ENCODE data around the gene C1RL.
"Not testable (repeated sequence)": the region's sequence is repeated elsewhere in the genome, so short reads cannot be mapped to it uniquely, and the experiment has no call there.

Gene C1RL

DNA sequence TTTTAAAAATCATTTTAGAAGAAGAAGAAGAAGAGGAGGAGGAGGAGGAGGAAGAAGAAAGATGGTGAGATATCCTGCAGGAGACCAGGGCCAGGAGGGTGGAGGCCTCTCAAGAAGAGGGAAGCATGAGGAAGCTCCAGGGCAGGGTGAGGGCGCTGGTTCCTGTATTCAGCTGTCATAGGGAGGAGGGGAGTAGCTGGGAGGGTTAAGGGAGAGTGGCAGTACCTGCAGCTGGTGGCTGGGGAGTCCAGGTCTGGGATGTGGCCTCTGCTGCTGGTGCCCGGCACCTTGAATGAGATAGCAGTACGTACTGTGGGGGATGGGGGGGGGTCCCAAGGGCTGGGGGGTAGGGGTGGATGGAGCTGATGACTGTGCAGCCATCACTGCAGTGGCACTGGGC, 9.9 kb upstream of the C1RL start:
- intact Hi-C loops (cut with DNase I): loop anchor here (10.0 kb wide), 1 partner anchor 174 kb away; the partner anchor contains the start of genes C12orf57 and RNU7-1

DNA sequence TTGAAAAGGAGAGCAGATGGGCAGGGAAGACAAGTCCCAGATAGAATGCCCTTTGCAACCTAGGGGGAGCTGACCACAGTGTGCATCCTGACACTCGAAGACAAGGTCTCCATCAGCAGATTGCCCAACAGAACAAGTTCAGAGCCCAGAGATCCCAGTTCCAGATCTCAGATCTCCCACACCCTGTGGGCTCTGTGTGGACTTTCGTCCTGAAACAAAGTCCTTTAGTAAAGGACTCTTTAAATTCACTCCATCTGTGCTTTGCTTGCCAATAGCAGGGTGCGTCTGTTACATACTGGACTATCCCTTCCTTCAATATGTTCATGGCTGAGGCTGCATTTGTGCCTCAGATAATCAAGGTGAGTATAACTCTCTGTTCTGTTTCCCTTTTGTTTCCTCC, 8.7 kb upstream of the C1RL start:
- intact Hi-C loops (cut with DNase I): loop anchor here (10.0 kb wide), 1 partner anchor 173 kb away; the partner anchor contains the start of genes C12orf57 and RNU7-1
- no peak for DNase-seq

More for the DNA sequence above, 9.9 kb upstream of the C1RL start:
- DNase-seq: no peak

DNA sequence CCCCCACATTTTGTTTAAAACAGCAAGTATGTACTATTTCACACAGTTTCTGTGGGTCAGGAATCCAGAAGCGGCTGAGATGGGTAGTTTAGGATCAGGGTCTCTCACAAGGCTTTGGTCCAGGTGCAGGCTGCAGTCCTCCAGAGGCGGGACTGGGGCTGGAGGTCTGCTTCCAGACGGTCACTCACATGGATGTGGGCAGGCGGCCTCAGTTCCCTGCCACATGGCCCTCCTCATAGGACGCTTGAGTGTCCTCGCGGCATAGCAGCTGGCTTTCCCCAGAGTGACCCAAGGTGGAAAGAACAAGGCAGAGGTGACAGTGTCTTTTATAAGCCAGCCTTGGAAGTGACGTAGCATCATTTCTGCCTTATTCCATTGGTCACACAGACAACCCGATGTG, 7.9 kb upstream of the C1RL start:
- DNase-seq: no peak
- intact Hi-C loops (cut with DNase I): loop anchor here (10.0 kb wide), 1 partner anchor 172 kb away; the partner anchor contains the start of genes C12orf57 and RNU7-1

DNA sequence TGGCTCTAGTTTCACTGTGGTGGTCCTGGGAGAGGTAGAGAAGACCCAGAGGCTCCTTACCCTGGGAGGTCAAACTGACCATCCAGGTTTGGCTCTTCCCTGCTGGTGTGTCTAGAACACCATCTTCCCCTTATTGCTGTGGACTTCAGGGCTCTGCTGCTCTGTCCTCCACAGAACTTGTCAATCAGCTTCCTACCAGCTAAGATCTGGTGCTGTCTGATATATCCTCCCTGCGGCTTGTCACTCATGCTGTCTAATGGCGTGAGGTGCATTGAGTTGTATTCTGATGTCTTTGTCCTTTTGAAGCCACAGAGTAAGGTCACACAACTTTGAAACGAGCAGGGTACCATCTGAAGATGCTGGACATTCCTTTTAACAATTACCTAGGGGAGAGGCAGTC, 7.2 kb upstream of the C1RL start:
- intact Hi-C loops (cut with DNase I): loop anchor here (10.0 kb wide), 1 partner anchor 171 kb away; the partner anchor contains the start of genes C12orf57 and RNU7-1
- DNase-seq: no peak

DNA sequence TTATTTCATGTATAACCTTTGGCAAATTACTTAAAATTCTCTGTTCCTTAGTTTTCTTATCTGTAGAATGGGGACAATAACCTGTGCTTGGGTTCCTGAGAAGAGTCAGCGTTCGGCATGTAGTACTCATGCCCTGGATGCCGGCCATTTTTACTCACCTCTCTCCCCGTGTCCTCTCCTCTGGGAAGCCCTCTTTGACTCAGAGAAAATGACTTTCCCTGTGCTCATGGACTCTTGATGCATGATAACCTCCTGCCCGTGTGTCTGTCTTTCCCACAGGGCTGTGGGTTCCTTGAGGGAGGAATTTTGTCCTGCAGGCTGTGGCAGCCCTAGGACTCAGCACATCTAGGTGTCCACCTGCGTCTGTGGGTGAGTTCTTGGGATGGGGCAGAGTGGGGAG, 5.8 kb upstream of the C1RL start:
- intact Hi-C loops (cut with DNase I): loop anchor here (10.0 kb wide), 1 partner anchor 170 kb away; the partner anchor contains the start of genes C12orf57 and RNU7-1
- DNase-seq: peak in 1 of 10 donors; percentile 8

DNA sequence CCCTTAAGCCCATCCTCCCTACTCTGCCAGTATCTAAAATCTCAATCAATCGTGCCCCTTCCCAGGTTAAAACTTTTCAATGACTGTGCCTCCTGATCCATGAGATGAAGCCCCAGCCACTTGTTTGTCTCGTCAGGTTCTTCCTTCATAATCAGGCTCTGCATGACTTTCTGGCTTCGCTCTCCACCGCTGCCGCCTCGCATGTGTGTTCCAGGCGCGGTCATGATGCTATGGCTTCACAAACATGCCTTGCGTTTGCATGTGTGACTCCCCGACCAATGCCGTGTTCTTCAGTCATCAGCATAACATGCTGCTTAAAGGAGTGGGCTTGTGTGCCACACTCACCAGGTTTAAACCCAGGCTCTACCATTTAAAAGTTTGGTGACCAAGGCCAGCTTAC, 5.0 kb upstream of the C1RL start:
- intact Hi-C loops (cut with DNase I): loop anchor here (10.0 kb wide), 1 partner anchor 169 kb away; the partner anchor contains the start of genes C12orf57 and RNU7-1
- DNase-seq: peak in 1 of 10 donors; percentile 38

DNA sequence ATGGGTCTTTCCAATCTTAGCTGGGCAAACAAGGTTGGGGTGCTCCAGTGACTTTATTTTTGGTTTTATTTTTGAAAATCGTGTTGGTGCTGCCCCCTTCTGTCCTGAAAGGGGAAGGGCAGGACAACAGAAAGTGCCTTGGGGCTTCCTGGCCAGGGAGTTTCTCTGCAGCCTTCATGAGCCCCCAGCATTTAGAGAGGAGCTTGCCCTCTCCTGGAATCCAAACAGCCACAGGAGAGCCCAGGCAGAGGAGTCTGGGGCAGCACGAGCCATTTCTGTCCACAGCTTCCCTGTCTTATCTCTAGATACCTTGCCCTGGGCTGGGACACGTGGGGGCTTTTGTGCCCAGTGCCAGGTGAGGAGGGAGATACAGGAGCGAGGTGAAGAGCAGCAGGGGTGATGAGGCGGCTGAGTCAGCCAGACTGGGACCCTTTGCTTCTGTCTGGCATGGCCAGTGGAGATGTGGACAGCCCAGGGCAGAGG, 4.4 kb upstream of the C1RL start:
- DNase-seq: peak in 3 of 10 donors; percentile 27 to 73 (median 49)
- intact Hi-C loops (cut with DNase I): loop anchor here (10.0 kb wide), 1 partner anchor 169 kb away; the partner anchor contains the start of genes C12orf57 and RNU7-1

DNA sequence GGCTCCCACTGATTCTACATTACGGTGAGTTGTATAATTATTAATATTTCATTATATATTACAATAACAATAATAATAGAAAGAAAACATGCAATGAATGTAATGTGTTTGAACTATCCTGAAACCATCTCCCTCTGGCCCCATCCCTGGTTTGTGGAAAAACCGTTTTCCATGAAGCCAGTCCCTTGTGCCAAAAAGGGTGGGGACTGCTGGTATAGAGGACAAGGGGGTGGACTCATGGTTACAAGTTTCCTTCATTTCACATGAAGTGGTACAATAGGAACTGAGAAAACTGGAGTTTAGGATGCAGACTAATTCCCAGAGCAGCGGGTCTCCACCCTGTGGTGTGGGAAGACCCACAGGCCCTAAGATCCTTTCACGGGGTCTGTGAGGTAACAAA, 3.0 kb upstream of the C1RL start:
- intact Hi-C loops (cut with DNase I): loop anchor here (10.0 kb wide), 1 partner anchor 167 kb away; the partner anchor contains the start of genes C12orf57 and RNU7-1
- DNase-seq: peak in 1 of 10 donors; percentile 6

DNA sequence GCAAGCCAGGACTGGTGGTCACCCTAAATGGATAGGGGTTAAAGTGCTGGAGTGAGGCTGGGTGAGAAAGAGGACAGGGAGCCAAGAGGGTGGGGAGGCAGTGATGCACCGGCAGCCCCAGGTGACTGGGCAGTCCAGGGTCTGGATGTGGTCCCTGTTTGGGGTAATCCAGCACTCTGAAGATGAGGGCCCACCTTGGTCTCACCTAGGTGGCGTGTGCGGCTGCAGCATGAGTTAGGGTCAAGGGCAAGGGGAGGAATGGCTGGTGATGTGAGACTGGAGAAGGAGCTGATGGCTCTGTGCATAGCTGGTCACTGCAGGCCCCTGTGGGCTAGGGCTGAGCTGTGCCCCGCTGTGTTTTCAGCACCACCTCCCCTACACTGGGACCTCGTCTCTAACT, 1.6 kb upstream of the C1RL start:
- intact Hi-C loops (cut with DNase I): loop anchor here (10.0 kb wide), 1 partner anchor 166 kb away; the partner anchor contains the start of genes C12orf57 and RNU7-1

DNA sequence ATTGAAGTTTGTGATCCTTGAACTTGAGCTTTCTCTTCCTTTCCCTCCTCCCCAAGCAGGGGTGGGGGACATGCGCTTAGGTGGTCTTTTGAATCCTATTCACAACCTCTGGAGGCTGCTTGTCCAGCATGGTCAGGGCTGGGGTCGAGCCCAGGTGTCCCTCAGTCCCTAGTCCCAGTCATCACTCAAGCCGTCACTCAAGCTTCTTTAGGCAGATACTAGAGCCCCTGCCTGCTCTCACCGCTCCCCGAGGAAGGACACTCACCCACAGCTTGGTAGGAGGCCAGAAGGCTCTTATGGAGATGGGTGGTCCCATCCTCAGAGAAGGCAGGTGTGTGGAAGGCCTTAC, 532 bp upstream of the C1RL start:
- intact Hi-C loops (cut with DNase I): no loop called here
- DNase-seq: peak in 1 of 10 donors; percentile 29

More for the DNA sequence above, 1.6 kb upstream of the C1RL start:
- DNase-seq: peak in 2 of 10 donors; percentile 24 to 34

DNA sequence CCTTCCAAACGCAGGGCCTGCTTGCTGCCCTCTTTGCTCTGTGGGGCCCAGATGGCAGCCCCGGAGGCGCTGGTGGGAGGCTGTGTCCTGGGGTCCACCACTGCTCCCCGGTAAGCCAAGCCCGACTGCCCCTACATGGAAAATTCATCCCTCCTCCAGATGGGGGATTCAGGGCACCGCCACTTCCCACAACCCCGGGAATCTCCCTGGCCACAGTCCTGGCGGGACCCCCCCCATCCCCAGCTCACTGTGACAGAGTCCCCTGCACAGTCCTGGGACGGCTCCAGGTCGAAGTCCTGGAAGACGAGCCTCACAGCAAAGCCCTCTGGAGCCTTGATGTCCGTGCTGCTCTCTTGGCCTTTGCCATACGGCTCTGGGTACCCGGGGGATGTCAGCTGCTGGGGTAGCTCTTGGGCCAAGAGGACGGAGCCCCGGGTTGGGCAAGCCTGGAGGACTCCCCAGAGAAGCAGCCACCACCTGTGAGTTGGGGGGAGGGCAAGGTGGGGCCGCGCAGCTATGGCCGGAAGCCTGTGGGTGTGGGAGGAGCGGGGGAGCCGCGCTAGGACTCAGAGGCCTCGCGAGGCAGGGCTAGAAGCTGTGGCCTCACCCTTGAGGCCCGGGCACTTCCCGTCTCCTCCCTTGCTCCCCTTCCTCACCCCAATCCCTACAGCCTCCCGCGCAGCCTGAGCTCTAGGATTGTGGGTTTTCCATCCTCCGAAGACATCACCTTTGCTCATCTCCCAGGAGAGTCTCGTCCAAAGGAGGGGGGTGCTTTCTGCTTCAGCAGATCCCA, 815 bp downstream of the C1RL start:
- peak in 5 of 10 donors; percentile 26 to 90 (median 79) for DNase-seq
- intact Hi-C loops (cut with DNase I): no loop called here

DNA sequence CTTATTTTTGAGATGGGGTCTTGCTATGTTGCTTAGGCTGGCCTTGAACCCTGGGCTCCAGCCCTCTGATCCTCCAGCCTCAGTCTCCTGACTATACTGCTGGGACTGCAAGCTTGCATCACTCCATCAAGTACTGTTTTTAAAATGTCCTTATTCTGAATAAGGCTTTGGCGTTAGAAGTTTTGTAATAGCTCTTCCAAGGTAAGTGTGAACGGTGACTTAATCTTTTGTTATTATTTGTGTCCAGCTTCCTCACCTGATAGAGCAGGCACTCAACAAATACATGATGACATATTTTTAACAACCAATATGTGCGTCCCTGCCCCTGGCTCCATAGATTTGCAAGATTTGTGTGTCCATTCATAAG, 1.4 kb downstream of the C1RL start:
- peak in 1 of 10 donors; percentile 53 for DNase-seq
- intact Hi-C loops (cut with DNase I): no loop called here

DNA sequence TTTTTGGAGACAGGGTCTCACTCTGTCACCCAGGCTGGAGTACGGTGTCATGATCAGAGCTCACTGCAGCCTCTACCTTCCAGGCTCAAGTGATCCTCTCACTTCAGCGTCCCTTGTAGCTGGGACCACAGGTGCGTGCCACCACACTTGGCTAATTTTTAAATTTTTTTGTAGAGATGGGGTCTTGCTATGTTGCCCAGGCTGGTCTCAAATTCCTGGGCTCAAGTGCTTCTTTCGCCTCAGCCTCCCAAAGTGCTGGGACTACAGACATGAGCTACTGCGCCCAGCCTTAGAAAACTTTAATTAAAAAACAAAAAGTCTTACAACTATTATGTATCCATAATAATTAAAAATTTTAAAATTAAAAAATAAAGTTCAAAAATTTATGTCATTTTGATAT, 1.8 kb downstream of the C1RL start:
- peak in 3 of 10 donors; percentile 10 to 36 (median 26) for DNase-seq
- intact Hi-C loops (cut with DNase I): not testable (repeated sequence)

DNA sequence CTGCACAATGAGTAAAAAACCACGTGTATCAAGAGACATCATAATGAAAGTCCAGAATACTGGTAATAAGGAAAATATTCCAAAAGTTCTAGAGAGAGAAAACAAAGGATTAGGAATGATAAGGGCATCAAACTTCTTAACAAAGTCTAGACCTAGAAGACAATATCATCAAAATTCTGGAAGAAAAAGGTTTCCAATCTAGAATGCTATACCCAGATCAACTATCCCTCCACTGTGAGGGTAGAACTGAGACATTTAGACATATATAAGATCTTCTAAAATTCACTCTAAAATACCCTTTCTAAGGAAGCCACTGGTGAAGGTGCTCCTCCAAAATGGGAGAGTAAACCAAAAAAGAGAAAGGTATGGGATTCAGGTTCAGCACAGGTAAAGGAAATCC, 2.9 kb downstream of the C1RL start:
- intact Hi-C loops (cut with DNase I): no loop called here
- no peak for DNase-seq

DNA sequence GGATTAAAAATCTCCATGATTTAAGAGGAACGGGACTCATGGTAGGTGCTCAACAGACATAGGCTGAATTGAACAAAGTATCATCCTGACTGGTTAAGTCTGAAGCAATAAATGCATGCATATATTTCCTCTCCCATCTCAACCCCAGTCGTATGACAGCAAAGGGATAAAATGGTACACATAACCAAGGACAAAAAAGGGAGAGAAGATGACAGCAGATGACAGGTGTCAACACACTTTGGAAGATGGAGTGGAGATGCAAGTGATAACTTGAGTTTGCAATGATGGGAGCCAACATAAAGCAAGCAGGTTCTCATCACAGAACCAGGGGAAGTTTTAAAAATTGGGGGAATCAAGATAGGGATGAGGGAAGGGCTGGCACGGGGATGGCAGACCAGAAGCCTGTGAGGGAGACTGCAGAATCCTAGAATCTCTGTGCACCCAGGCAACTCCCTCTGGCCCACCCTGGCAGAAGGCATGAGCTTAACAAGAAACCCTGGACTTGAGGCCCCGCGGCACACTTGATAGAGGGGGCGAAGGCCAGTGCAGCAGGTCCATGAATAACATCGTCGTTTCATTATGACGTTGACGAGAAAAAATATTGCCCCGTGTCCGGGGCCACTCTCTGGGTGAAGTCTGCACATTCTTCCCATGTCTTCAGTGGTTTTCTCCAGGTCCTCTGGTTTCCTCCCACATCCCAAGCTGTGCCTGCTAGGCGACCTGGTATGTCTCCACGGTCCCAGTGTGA, 5.0 kb downstream of the C1RL start:
- intact Hi-C loops (cut with DNase I): no loop called here

DNA sequence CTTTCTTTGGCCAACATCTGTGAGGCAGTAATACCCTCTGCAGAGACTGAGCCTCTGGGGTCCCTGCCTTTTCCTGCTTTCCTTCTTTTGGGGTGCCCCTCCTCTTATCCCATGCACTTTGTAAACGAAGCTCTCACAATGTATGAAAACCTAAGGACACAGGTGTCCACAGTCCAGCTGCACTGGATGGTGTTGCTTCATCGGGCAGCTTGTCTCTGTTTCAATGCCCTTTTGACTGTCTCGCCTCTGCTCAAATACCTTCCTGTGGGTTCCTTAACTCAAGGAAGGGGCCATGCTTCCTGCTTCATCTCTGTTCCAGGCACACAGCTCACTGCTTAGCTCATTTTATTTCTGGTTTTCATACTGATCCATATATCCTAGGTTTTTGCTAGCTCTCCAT, 6.4 kb downstream of the C1RL start:
- intact Hi-C loops (cut with DNase I): no loop called here
- DNase-seq: no peak

More for the DNA sequence above, 5.0 kb downstream of the C1RL start:
- peak in 1 of 10 donors; percentile 44 for DNase-seq

DNA sequence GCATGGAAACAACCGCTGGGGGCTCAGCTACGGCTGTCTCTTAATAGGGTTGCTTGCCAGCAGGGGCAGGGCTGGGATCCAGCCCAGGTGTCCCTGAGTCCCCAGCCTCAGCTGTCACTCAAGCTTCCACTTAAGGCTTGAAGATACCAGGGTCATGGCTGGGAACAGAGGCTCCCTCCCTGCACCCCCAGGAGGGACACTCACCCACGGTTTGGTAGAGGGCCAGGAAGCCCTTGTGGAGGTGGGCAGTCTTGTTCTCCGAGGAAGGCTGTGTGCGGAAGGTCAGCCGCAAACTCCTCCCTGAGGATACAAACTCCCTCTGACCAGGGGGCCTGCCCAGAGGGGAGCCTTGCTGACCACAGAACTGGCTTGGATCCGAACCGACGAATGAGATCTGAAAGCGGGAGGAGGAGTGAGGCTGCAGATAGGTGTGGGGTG, 7.3 kb downstream of the C1RL start:
- intact Hi-C loops (cut with DNase I): no loop called here
- DNase-seq: no peak

DNA sequence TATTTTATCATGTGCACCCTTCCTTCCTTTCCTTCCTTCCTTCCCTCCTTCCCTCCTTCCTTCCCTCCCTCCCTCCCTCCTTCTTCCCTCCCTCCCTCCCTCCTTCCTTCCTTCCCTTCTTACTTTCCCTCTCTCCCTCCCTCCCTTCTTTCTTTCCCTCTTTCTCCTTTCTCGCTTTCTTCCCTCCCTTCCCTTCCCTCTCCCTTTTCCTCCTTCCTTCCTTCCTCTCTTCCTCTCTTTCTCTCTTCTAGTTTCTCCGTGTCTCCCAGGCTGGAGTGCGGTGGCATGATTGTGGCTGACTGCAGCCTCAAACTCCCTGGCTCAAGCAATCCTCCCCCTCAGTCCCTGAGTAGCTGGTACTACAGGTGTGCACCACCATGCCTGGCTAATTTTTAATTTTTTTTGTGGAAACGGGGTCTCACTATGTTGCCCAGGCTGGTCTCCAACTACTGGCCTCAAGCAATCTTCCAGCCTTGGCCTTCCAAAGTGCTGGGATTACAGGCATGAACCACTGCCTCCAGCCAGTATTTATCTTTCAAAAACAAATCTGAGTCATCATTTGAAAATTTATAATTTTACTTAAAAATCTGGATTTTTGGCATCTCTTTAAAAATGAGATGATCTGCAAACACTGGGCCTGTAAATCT, 7.8 kb downstream of the C1RL start:
- intact Hi-C loops (cut with DNase I): no loop called here
- DNase-seq: no peak

DNA sequence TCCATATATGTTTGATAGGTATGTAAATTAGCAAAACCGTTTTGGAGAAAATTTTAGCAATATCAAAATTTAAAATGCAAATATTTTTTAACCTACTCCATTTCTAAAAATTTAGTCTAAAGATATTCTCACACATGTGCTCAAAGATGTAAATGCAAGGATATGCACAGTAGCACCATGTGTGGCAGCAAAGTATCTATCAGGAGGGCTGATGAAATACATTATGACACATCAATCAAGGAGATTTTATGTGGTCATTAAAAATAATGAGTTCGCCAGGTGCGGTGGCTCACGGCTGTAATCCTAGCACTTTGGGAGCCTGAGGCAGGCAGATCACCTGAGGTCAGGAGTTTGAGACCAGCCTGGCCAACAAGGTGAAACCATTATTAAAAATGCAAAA, 8.8 kb downstream of the C1RL start:
- no peak for DNase-seq
- intact Hi-C loops (cut with DNase I): no loop called here

All from posterior cingulate gyrus (tissue), 11 donors.